GM15510 (cell line): ENCODE measurements around the gene TNFRSF19.

Experiments used
- POLR2A ChIP-seq: IDR thresholded peaks from 3 replicates; pipeline ENCODE4 v1.6.1; 2011; ENCODE audit warnings: borderline replicate concordance; ENCODE audit not compliant: insufficient read length; ENCODE audit errors: extremely low read depth

TNFRSF19 gene

GRCh38 chr13:23609414-23609760 lies 39.2 kb downstream of the TNFRSF19 start:
- no peak for TF ChIP-seq POLR2A

GRCh38 chr13:23609874-23610576 lies 39.8 kb downstream of the TNFRSF19 start:
- TF ChIP-seq POLR2A: no peak

- TF ChIP-seq POLR2A: no peak
Measured at GRCh38 chr13:23610966-23611491, 40.8 kb downstream of the TNFRSF19 start.

GRCh38 chr13:23612182-23612581 lies 42.0 kb downstream of the TNFRSF19 start:
- no peak for TF ChIP-seq POLR2A

GRCh38 chr13:23612731-23613130 lies 42.5 kb downstream of the TNFRSF19 start:
- TF ChIP-seq POLR2A: no peak

- no peak for TF ChIP-seq POLR2A
Measured at GRCh38 chr13:23613596-23613995, 43.4 kb downstream of the TNFRSF19 start.

- TF ChIP-seq POLR2A: no peak
Measured at GRCh38 chr13:23615395-23616081, 45.3 kb downstream of the TNFRSF19 start.

- TF ChIP-seq POLR2A: no peak
Measured at GRCh38 chr13:23616228-23616627, 46.0 kb downstream of the TNFRSF19 start.

- no peak for TF ChIP-seq POLR2A
Measured at GRCh38 chr13:23617551-23618024, 47.4 kb downstream of the TNFRSF19 start.

GRCh38 chr13:23618341-23618740 lies 48.1 kb downstream of the TNFRSF19 start:
- TF ChIP-seq POLR2A: no peak

GRCh38 chr13:23619068-23619855 lies 49.0 kb downstream of the TNFRSF19 start:
- no peak for TF ChIP-seq POLR2A

GRCh38 chr13:23620211-23620610 lies 50.0 kb downstream of the TNFRSF19 start:
- TF ChIP-seq POLR2A: no peak

GRCh38 chr13:23620613-23621315 lies 50.6 kb downstream of the TNFRSF19 start:
- TF ChIP-seq POLR2A: no peak

GRCh38 chr13:23621316-23621645 lies 51.1 kb downstream of the TNFRSF19 start:
- TF ChIP-seq POLR2A: no peak

GRCh38 chr13:23622985-23623384 lies 52.8 kb downstream of the TNFRSF19 start:
- TF ChIP-seq POLR2A: no peak
